Esophagus muscularis mucosa (tissue), 4 donors: ENCODE measurements around the gene TMEM120B.

Experiments
- EP300 ChIP-seq: sonication (generic); formaldehyde crosslinking; IDR thresholded peaks from one replicate; pipeline ENCODE4 v1.6.1; 2017; ENCODE audit warnings: antibody characterized with exemption
- POLR2AphosphoS5 ChIP-seq, 2 donors: sonication (generic); formaldehyde crosslinking; IDR thresholded peaks; one replicate each; pipeline ENCODE4 v1.6.1; 2017; ENCODE audit warnings: antibody characterized with exemption in 2 of 2
- TF ChIP-seq, protein P1 (sequence below), 3 experiments: fragments of 200-600 bp in 2 of 3; fragments of 450-650 bp in 1 of 3; sonication (generic) in 2 of 3; IDR thresholded peaks; one replicate each; pipeline ENCODE4 v1.5.1; 2017 to 2019; ENCODE audit warnings: antibody characterized with exemption in 3 of 3, mild to moderate bottlenecking in 2 of 3, moderate library complexity in 1 of 3

- TF ChIP-seq, protein P1, sequence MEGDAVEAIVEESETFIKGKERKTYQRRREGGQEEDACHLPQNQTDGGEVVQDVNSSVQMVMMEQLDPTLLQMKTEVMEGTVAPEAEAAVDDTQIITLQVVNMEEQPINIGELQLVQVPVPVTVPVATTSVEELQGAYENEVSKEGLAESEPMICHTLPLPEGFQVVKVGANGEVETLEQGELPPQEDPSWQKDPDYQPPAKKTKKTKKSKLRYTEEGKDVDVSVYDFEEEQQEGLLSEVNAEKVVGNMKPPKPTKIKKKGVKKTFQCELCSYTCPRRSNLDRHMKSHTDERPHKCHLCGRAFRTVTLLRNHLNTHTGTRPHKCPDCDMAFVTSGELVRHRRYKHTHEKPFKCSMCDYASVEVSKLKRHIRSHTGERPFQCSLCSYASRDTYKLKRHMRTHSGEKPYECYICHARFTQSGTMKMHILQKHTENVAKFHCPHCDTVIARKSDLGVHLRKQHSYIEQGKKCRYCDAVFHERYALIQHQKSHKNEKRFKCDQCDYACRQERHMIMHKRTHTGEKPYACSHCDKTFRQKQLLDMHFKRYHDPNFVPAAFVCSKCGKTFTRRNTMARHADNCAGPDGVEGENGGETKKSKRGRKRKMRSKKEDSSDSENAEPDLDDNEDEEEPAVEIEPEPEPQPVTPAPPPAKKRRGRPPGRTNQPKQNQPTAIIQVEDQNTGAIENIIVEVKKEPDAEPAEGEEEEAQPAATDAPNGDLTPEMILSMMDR (IDR thresholded peaks at IDR 0.05): no peak
- no peak for TF ChIP-seq POLR2AphosphoS5 (IDR thresholded peaks at IDR 0.05)
- no peak for TF ChIP-seq EP300
Measured at GRCh38 chr12:121711361-121712189, 977 bp upstream of the TMEM120B start.
